Uterus (tissue), 2 donors: ENCODE measurements around the gene FCGR1A.
"Not testable (repeated sequence)": the region's sequence is repeated elsewhere in the genome, so short reads cannot be mapped to it uniquely, and the experiment has no call there.

Experiments
- POLR2A ChIP-seq, 2 donors: fragments of 450-650 bp; IDR thresholded peaks; one replicate each; pipeline ENCODE4 v1.6.1; 2016; ENCODE audit warnings: antibody characterized with exemption in 2 of 2, mild to moderate bottlenecking in 1 of 2, moderate library complexity in 1 of 2
- TF ChIP-seq, protein P1 (sequence below), 4 experiments: fragments of 200-600 bp in 2 of 4; fragments of 450-650 bp in 2 of 4; sonication (generic) in 2 of 4; IDR thresholded peaks; one replicate each; pipeline ENCODE4 v1.5.1; 2016 to 2019; ENCODE audit warnings: antibody characterized with exemption in 4 of 4, mild to moderate bottlenecking in 2 of 4, moderate library complexity in 1 of 4

DNA sequence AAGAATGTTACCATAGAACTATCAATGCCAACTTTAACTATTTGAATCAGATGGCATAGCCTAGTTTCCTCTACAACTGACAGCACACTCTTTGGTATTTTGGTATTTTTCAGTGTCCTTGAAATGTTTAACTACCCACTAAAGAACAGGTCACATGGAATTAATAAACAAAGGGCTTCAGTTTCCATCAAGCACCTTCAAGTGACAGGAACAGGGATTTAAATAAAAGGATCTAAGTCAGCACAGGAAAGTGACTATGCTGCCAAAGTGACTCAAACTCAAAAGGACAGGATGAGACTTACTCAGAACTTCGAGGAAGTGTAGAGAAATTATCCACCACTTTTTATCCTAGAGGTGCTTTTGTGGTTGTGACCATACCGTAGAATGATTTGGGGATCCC, 20.2 kb upstream of the FCGR1A start:
- TF ChIP-seq, protein P1, sequence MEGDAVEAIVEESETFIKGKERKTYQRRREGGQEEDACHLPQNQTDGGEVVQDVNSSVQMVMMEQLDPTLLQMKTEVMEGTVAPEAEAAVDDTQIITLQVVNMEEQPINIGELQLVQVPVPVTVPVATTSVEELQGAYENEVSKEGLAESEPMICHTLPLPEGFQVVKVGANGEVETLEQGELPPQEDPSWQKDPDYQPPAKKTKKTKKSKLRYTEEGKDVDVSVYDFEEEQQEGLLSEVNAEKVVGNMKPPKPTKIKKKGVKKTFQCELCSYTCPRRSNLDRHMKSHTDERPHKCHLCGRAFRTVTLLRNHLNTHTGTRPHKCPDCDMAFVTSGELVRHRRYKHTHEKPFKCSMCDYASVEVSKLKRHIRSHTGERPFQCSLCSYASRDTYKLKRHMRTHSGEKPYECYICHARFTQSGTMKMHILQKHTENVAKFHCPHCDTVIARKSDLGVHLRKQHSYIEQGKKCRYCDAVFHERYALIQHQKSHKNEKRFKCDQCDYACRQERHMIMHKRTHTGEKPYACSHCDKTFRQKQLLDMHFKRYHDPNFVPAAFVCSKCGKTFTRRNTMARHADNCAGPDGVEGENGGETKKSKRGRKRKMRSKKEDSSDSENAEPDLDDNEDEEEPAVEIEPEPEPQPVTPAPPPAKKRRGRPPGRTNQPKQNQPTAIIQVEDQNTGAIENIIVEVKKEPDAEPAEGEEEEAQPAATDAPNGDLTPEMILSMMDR (IDR thresholded peaks at IDR 0.05) = not testable (repeated sequence)
- not testable (repeated sequence) for TF ChIP-seq POLR2A (IDR thresholded peaks at IDR 0.05)
